Adrenal gland (tissue), 12 donors: ENCODE results near the gene RABGAP1. TPM values are rescaled to one million over a fixed set of nuclear protein-coding genes. Genes with fewer than 3 reads are reported as not detected.

Source experiments
- DNase-seq, 7 donors: peaks; one replicate each; pipeline ENCODE4 v3.0.0-alpha.2; 2019 to 2020
- H3K27ac ChIP-seq, 5 donors: fragments of 200-600 bp; sonication (generic) in 4 of 5; 1 replicate in 3 of 5; 2 replicates in 2 of 5; pipeline versions ENCODE4 v1.5.1 to v1.8.0; 2016 to 2020; ENCODE audit warnings: mild to moderate bottlenecking in 1 of 5
- H3K27me3 ChIP-seq: fragments of 200-600 bp; 2 replicates; pipeline ENCODE4 v1.8.0; 2021
- H3K36me3 ChIP-seq, 2 donors: fragments of 200-600 bp; replicated peaks in 1 of 2; 1 replicate in 1 of 2; 2 replicates in 1 of 2; pipeline versions ENCODE4 v1.5.1 to v1.8.0; 2018 to 2022
- H3K4me1 ChIP-seq, 2 donors: fragments of 200-600 bp; replicated peaks in 1 of 2; 1 replicate in 1 of 2; 2 replicates in 1 of 2; pipeline versions ENCODE4 v1.5.1 to v1.8.0; 2018 to 2021
- H3K4me3 ChIP-seq, 4 donors: fragments of 200-600 bp; sonication (generic) in 3 of 4; one replicate each; pipeline ENCODE4 v1.5.1; 2016 to 2018
- H3K9me3 ChIP-seq, 3 donors: fragments of 200-600 bp; sonication (generic) in 1 of 3; replicated peaks in 1 of 3; 1 replicate in 2 of 3; 2 replicates in 1 of 3; pipeline versions ENCODE4 v1.5.1 to v1.8.0; 2016 to 2021
- POLR2A ChIP-seq, 2 donors: fragments of 450-650 bp; IDR thresholded peaks; one replicate each; pipeline ENCODE4 v1.6.1; 2017; ENCODE audit warnings: antibody characterized with exemption in 2 of 2, mild to moderate bottlenecking in 2 of 2, moderate library complexity in 1 of 2
- WGBS, 4 donors: extraction: QIAGEN DNeasy Blood & Tissue Kit in 2 of 4; methylation state at CpG; one replicate each; pipeline versions ENCODE4 v1.1.5 to v1.1.7; 2013 to 2017; 5-methylcytosine and 5-hydroxymethylcytosine counted together
- intact Hi-C, 2 donors: fragments of 100-400 bp; cut with DNase I; formaldehyde crosslinking; loops; one replicate each; pipeline versions ENCODE4 v1.14.1 to v1.15.0; 2022 to 2023
- polyA plus RNA-seq, 3 donors: library from polyadenylated mRNA; stranded (reverse); fragments of 200-250 nt in 2 of 3; fragments of 350-450 nt in 1 of 3; fragmentation: Illumina TruSeq in 1 of 3; extraction: RNeasy Lipid Tissue Mini Kit (QIAGEN cat#74804) in 1 of 3; gene quantifications; one replicate each; pipeline ENCODE4 v1.2.3, GENCODE V29; 2013 to 2014
- total RNA-seq, 9 donors: library from RNA; depleted of rRNA in 4 of 9; stranded (reverse); fragments of >200 nt in 4 of 9; fragments of 120-200 nt in 1 of 9; fragmentation: NEBNext Ultra II Directional in 1 of 9; extraction: Animal tissue kit (Norgen Biotek cat#: 25700) in 1 of 9; gene quantifications; one replicate each; pipeline versions ENCODE4 v1.1.0 to v1.2.4, GENCODE V29; 2013 to 2023
- TF ChIP-seq, protein P1 (sequence below), 6 experiments: fragments of 450-650 bp in 4 of 6; fragments of 200-600 bp in 2 of 6; sonication (generic) in 1 of 6; IDR thresholded peaks; 1 replicate in 5 of 6; 2 replicates in 1 of 6; pipeline versions ENCODE4 v1.5.1 to v1.8.0; 2016 to 2021; ENCODE audit warnings: antibody characterized with exemption in 6 of 6, mild to moderate bottlenecking in 2 of 6, moderate library complexity in 1 of 6
- donor health status: healthy with polysubstance abuse.
- donor health status: Bipolar disorder and iron deficiency.
- donor health status: DM: yes; HTN: yes; CAD: no.
- donor health status: DM: no; HTN: no; CAD: no.
- donor health status: DM: no; HTN: no; CAD: no.
- donor health status: DM: yes; HTN: yes; CAD: no.

Gene RABGAP1
- total and polyA plus RNA-seq, 12 donors: 8.5 to 62.3 (median 34.3) TPM

DNA sequence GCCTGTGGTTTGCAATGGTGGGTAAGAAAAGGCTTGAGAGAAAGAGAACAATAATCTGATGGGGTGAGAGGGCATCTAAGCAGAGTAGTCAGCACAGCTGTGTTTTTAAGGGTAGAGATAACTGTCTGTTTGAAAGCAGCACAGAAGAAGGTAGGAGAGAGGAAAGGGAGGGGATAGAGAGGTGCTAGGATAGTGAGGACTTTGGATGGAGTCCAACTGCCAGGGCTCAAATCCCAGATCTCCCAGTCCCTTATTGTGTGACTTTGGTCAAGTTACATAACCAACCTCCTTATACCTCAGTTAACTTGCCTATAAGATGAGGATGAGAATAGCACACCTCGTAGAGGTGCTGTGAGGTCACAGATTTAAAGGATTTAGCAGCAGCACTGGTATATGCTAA is 148.2 kb downstream of the RABGAP1 start:
- Histone ChIP-seq H3K27me3 (no peaks in the 10 kb centered on the region), H3K9me3 (no peaks in the 10 kb centered on the region), H3K36me3 (peaks cover 0 to 41% of the 10 kb centered on the region in 2 donors), H3K27ac (no peak overlapping the region), H3K4me1 (no peaks in the 10 kb centered on the region), H3K4me3 (no peak overlapping the region)
- WGBS, 4 donors: 89 to 100% (median 91%) methylated on average over 1 of the region's 1 CpG
- no peak for TF ChIP-seq POLR2A (IDR thresholded peaks at IDR 0.05)
- TF ChIP-seq, protein P1, sequence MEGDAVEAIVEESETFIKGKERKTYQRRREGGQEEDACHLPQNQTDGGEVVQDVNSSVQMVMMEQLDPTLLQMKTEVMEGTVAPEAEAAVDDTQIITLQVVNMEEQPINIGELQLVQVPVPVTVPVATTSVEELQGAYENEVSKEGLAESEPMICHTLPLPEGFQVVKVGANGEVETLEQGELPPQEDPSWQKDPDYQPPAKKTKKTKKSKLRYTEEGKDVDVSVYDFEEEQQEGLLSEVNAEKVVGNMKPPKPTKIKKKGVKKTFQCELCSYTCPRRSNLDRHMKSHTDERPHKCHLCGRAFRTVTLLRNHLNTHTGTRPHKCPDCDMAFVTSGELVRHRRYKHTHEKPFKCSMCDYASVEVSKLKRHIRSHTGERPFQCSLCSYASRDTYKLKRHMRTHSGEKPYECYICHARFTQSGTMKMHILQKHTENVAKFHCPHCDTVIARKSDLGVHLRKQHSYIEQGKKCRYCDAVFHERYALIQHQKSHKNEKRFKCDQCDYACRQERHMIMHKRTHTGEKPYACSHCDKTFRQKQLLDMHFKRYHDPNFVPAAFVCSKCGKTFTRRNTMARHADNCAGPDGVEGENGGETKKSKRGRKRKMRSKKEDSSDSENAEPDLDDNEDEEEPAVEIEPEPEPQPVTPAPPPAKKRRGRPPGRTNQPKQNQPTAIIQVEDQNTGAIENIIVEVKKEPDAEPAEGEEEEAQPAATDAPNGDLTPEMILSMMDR (IDR thresholded peaks at IDR 0.05): no peak
- DNase-seq: no peak
- intact Hi-C loops: loop anchor here in 1 of 2 donors (5.0 to 10.0 kb wide), 2 partner anchors 136 to 258 kb away; no protein-coding TSS in a partner anchor

GRCh38 chr9:123089790-123090189 is 149.0 kb downstream of the RABGAP1 start:
- Histone ChIP-seq H3K9me3 (no peaks in the 10 kb centered on the region), H3K4me3 (no peak overlapping the region), H3K4me1 (no peaks in the 10 kb centered on the region), H3K27me3 (no peaks in the 10 kb centered on the region), H3K36me3 (peaks cover 0 to 33% of the 10 kb centered on the region in 2 donors), H3K27ac (no peak overlapping the region)
- no peak for DNase-seq
- intact Hi-C loops: loop anchor here in 1 of 2 donors (5.0 to 10.0 kb wide), 2 partner anchors 135 to 258 kb away; no protein-coding TSS in a partner anchor
- TF ChIP-seq, protein P1 (IDR thresholded peaks at IDR 0.05): no peak
- TF ChIP-seq POLR2A (IDR thresholded peaks at IDR 0.05): no peak
- 95 to 98% (median 97%) methylated on average over 5 of the region's 5 CpGs for WGBS, 4 donors

DNA sequence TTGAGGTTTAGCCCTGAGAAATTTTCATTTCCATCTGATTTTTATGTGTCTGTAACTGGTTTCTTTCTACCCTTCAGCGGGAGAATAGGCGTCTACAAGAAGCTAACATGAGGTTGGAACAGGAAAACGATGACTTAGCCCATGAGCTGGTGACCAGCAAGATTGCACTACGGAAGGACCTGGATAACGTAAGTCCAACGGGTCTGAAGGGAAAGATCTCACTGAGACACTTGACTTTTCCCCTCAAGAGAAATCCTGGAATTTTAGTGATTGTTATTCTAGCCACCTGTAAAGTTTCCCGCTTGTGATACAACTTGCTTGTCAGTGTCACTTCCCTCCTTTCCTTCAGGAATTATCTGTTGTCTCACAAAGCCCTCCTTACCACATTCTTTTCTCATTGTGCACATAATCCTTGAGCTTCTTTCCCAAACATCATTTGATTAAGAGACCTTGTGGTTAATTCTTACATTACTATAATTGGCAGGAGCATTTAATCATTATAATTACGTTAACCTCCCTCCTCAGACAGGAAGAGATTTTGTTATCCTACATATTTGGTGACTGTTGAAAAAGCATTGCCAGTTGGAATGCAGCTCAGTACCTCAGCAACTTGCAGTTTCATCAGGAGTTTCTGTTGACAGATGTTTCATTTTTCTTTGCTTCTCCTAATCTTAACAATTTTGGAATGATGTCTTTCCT is 149.5 kb downstream of the RABGAP1 start:
- intact Hi-C loops: no loop called here
- H3K36me3 ChIP-seq: peaks cover 0 to 29% of the 10 kb centered on the region in 2 donors
- TF ChIP-seq, protein P1 (IDR thresholded peaks at IDR 0.05): no peak
- TF ChIP-seq POLR2A (IDR thresholded peaks at IDR 0.05): no peak
- no peak overlapping the region for H3K27ac ChIP-seq
- 85 to 94% (median 91%) methylated on average over 8 of the region's 8 CpGs for WGBS, 4 donors
- H3K4me1 ChIP-seq: no peaks in the 10 kb centered on the region
- H3K4me3 ChIP-seq: no peak overlapping the region
- no peaks in the 10 kb centered on the region for H3K9me3 ChIP-seq
- no peak for DNase-seq
- no peaks in the 10 kb centered on the region for H3K27me3 ChIP-seq

GRCh38 chr9:123090956-123091355 is 150.1 kb downstream of the RABGAP1 start:
- Histone ChIP-seq H3K4me3 (no peak overlapping the region), H3K36me3 (peaks cover 0 to 29% of the 10 kb centered on the region in 2 donors), H3K4me1 (no peaks in the 10 kb centered on the region), H3K9me3 (no peaks in the 10 kb centered on the region), H3K27me3 (no peaks in the 10 kb centered on the region), H3K27ac (no peak overlapping the region)
- no peak for TF ChIP-seq POLR2A (IDR thresholded peaks at IDR 0.05)
- TF ChIP-seq, protein P1 (IDR thresholded peaks at IDR 0.05): no peak
- 84 to 94% (median 89%) methylated on average over 2 of the region's 2 CpGs for WGBS, 4 donors
- intact Hi-C loops: no loop called here
- DNase-seq: no peak
